Stimulated activated CD4-positive, alpha-beta T cell treated with anti-CD3 and anti-CD28 coated beads, Interleukin-4, amount 100 ng/mL, for 24 hours (primary cell): ENCODE results near the gene PXDC1.
"Not testable (repeated sequence)": the region's sequence is repeated elsewhere in the genome, so short reads cannot be mapped to it uniquely, and the experiment has no call there.

Experiments
- DNase-seq: peaks from one replicate; pipeline ENCODE4 v3.0.0-alpha.2; 2020

Gene PXDC1

DNA sequence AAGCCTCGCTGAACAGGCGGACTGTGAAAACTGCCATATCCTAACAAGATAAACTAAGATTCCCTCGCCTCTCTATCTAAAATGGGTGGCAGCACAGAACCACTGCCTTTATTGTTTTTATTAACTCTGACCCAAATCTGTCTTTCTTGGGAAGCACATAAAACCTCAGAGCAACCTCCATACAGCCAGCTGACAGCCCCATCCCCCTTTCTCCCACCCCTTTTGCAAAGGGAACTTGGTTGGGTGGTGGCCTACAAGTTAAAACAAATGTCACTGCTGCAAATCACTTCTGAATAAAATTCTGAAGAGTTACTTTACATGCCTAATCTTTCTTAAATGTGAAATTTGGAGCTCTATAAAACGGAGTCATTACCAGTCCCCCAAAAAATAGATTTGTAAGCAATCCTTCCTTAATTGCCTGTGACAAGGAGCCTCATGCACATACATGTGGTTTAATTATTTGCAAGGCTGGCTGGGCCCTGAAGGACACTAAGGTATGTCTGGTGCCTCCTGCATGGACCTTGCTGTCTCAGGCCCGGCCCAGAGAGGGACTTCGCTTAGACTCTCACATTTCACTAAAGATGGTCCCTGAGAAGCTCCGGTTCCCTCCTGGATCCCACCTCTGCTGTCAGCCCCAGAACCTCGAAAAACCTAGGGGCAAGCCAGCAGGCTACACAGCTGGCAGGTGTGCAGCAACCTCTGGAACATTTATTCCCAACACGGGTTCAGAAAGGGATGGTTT, 21.7 kb downstream of the PXDC1 start:
- no peak for DNase-seq

DNA sequence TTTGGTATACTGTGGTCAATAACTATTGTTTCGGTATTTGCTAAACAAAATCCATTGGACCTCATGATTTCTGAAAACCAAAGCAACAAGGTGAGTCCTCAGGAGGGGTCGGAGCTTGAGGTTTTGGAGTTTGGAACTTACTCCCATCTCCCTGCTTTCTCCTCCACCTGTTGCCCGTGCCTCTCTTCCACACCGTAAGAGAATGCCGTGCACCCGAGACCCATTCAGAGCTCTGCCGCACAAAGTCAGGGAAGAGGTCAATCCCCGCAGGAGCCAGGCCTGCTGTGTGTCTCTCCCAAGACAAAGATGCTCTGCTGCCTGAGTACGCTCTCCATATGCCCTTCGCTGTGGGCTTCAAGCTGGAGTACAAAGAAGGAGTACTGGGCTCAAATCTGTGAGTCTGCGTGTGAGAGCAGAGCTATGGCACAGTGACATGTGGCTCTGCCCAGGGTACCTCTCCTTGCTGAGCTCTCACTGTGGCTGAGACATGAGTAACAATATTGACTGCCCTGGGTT, 23.9 kb downstream of the PXDC1 start:
- DNase-seq: no peak

DNA sequence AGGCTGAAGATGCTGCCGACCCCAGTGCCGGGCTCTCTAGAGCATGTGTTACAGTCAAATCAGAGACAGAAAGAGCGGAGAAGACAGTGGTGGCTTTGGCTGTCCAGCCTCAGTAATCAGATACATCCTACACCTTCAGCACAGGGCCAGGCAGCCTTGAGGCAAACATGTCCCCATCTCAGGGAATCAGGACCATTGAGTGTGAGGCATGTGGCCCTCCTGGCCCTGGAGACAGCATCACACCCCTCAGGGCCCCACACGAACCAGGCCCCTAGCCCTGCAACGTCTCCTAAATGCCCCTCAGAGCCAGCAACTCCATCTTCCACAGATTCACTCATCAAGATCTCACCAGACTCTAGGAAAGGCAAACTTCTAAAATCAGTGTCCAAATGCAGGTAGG, 24.5 kb downstream of the PXDC1 start:
- no peak for DNase-seq

DNA sequence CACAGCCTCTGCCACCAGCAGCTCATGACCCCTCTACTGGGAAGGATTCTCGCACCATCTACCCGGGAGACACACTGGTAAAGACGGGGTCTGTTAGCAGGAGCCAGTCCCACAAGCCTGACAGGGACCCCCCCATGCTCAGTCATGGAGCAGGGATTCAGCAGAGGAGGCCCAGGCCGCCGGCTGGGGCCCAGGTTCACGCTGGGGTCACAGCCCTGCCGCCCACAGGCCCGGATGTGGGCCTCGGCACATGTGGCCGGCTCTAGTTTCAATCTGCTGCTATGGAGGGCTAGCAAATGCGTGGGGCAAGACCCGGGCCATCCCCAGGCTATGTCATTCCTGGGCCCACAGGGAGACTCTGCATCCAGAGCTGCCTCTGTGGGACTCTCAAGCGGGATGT, 25.1 kb downstream of the PXDC1 start:
- no peak for DNase-seq

DNA sequence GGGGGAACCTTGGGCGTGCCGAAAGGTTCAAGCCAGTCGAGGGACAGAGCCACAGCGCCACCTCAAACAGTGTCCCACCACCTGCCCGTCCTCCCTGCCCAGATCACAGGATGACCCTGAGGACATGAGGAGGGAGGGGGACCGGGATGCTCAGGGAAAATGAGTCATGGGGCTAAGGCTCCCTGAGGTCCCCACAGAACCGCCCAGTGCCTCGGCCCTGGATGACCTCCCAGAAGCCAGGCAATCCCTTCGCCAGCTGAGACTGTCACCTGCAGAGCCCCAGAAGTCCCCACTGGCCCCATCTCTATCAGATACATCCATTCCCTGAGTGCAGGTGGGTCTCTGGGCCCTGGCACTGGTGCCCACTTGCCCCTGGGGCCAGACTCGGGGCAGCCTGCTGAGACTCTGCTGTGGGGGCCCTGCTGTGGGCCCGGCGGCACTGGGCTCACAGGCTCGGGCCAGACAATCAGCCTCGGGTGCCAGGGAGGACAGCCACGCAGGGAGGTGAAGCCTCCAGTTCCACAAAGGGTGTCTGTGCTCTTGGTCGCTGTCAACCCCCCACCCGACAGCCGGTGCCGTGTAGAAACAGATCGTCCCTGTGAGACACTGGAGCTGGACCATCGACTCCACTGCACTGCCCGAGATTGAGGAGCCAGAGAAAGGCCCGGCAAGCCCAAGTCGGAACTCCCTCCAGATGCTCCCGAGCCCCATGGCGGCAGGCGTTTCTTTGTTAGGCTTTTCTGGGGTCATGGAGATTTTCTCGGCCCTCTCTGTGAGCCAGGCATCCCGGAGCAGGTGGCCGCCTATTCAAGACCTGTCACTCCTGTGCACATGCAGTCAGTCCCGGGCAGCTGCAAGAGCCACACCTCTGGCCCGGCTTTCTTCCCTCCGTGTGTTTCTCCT, 26.1 kb downstream of the PXDC1 start:
- DNase-seq: no peak

DNA sequence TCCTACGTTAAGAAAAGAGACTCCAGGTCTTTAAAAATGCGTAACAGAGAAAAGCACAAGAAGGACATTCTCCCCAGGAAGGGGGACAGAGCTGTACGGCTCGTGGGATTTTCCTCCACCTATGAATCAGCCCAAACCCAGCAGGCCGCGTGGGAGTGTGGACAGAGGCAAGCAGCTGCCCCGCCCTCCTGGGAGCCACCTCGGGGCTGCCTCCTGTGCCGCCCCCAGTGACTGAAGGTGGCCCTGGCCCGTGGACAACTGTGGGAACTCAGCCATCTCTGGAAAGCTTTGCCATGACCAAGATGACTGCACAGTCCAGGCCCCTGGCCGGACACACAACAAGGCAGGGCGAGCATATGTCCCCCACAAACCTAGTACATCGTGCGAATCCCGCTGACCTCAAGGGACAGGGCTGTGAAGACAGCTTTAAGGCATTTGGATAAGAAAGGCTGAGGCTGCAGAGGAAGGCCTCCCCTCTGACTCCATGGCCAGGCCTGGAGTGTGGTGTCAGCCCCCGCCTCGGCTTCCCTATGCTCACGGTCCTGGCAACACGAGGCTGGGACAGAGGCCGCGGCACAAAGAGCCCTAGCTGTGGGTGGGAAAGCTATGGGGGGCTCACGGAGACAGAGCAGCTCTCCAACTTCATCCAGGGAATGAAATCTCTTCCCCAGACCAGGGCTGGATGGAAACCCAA, 26.9 kb downstream of the PXDC1 start:
- no peak for DNase-seq

DNA sequence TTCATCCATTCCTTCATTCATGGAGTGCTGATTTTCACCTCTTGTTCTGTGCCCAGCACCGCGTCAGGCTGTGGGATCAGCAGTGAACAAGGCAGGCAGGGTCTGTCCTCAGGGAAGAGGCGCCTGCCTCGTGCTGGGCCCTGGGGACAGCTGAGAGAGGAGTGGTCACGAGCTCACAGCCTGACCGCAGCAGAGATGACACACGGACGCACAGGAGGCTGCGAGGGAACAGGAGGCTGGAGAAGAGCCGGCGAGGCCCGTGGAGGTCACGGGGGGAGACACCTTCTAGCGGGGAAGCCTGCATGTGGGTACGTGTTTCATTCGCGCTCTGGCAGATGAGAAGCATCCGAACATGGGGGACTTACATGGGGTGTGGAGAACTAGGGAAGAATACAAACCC, 27.5 kb downstream of the PXDC1 start:
- DNase-seq: no peak

DNA sequence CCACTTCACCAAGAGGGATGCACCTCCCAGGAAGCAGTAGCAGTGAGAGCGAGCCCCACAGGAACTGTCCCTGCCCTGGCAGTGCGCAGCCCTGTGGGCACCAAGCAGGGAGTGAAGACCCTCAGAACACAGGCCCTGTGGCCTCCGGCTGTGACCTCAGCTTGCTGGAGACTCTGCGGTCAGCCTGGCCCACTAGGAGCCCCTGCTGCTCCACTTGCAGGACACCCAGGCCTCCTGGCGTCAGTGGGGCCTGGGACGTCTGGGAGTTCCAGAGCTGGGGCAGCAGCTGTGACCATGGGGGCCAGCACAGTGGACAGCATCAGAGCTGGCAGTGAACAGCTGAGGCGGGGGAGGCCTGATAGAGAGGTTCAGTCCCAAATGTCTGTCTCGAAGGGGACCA, 28.3 kb downstream of the PXDC1 start:
- no peak for DNase-seq

DNA sequence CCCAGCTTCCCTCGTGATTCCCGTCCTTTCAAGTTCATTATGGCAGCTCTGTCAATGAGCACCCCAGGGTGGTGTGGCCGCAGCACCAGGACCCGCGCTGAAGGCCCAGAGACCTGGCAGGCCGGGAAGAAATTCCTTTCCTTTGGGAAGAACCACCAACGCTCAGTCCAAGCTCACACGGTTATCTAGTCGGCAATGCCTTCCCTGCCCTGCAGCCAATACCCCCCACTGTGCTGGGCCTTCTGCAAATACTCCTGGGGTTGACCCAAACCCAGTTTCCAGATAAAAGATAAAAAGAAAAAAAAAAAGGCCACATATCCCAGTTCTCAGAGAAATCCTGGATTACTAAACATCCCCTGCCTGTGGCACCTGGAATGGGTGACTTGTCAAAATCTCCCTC, 28.7 kb downstream of the PXDC1 start:
- no peak for DNase-seq

DNA sequence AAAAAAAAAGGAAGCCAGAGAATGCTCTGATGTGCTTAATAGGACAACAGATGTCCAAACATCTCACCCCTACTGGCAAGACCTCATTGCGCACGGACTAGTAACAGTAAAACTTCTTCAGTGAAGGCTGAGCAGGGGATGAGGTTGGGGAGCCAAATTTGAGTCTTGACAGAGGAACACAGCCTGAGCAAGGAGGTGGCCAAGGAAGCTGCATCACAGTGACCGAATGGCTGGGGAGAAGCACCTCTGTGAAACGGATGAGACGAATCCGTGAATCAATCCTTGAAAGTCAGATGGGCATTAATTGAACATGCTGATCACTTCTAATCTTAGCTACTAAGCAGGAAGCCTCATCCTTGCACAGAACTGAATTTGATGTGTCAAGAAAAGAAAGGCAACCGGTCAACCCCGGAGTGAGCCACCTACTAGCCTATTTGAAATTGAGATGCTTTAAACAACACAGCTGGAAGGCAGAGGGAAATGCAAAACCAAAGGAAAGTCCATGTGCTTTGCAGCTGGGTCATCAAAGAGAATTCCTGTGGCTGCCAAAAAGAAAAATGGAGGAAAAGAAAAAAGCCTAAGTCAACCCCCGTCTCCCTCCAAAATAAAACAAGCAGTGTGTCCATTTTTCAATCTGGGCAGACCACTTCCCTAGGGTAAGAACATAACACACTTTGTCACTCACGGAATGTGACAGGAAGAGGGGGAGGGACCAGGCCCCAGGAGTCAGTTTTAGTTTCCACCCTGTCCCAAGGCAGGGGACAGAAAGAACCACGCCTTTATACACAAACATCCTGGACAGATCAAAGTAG, 29.5 kb downstream of the PXDC1 start:
- DNase-seq: no peak

DNA sequence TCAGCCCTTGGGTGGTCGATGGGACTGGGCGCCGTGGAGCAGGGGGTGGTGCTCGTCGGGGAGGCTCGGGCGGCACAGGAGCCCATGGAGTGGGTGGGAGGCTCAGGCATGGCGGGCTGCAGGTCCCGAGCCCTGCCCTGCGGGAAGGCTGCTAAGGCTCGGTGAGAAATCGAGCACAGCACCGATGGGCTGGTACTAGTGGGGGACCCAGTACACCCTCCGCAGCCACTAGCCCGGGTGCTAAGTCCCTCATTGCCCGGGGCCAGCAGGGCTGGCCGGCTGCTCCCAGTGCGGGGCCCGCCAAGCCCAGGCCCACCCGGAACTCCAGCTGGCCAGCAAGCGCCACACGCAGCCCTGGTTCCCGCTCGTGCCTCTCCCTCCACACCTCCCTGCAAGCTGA, 30.7 kb downstream of the PXDC1 start:
- not testable (repeated sequence) for DNase-seq

DNA sequence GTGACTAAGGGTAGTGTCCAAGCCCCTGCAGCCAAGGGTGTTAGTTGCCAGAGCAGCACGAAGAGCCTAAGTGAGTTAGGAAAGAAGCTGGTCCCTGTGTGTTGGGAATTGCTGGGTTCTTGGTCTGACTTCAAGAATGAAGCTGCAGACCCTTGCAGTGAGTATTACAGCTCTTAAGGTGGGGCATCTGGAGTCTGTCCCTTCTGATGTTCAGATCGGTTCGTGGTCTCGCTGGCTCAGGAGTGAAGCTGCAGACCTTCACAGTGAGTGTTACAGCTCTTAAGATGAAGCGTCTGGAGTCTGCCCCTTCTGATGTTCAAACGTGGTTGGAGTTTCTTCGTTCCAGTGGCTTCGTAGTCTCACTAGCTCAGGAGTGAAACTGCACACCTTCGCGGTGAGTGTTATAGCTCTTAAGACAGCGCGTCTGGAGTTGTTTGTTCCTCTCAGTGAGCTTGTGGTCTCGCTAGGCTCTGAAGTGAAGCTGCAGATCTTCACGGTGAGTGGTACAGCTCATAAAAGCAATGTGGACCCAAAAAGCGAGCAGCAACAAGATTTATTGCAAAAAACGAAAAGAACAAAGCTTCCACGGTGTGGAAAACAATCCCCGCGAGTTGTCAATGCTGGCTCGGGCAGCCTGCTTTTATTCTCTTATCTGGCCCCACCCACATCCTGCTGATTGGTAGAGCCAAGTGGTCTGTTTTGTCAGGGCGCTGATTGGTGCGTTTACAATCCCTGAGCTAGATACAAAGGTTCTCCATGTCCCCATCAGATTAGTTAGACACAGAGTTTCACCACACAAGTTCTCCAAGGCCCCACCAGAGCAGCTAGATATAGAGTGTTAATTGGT, 31.8 kb downstream of the PXDC1 start:
- no peak for DNase-seq

DNA sequence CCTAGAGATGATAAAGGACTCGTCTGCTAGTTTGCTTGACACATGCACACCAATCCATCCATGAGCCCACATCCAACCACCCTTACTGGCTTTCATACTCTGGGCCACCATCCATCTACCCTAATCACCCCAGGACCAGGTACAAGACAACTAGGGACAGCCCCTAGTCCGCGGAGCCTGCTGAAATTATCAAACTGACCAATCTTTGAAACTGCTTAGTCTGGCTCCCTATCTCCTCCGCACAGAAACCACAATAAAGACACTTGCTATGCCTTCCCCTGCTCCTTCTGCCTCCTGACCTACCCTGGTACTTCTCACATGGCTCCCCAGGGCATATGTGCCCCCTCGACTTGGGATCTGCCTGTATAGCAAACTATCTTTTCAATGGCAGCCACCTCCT, 33.1 kb downstream of the PXDC1 start:
- DNase-seq: no peak

DNA sequence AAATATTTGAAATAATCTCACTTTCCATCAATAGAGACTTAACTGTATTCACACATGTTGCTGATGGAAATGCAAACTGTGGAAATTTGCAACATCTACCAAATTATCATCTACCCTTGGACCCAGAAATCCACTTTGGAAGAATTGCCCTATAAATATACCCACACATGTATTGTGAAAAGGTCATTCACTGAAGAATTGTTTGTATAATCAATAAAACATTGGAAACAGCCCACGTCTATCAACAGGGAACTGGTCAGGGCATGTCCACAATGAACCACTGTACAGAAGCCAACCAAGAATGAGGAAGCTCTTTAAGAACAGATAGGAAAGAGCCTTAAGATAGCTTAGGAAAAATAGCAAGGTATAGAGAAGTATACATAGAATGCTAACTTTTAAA, 36.2 kb downstream of the PXDC1 start:
- no peak for DNase-seq

DNA sequence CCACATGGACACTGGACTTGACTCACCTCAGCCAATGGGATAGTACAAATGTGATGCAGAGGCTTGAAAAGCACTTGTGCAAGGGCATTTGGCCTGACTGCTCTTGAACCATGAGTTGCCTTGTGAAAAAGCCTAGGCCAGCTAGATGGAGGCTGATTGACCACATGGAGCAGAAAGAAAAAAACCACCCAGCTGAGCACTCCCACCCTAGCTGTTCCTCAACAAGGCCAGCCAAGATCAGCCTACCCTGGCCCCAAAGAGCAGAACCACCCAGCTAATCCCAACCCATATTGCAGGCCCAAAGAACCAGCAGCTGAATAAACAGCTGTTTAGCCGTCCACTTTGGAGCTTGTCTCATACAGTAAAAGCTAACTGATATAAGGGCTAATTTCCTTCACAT, 36.7 kb downstream of the PXDC1 start:
- DNase-seq: no peak

DNA sequence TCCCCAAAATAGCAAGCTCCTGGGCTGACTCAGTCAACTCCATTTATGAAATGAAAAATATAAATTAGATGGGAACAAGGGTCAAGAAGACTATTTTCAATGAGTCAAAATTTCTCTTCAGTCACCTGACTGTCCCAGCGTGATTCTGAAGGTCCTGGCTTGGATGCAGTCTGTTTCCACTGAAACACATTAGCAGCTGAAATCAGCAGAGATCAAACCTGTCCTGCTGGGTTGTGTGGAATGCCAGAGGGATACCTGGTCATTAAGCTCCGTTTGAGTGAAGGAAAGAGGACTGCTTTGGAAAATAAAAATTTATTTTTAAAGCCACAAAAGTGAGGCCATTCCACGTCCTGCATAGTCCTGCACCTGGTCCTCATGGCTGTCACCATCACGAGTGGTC, 37.4 kb downstream of the PXDC1 start:
- DNase-seq: no peak

DNA sequence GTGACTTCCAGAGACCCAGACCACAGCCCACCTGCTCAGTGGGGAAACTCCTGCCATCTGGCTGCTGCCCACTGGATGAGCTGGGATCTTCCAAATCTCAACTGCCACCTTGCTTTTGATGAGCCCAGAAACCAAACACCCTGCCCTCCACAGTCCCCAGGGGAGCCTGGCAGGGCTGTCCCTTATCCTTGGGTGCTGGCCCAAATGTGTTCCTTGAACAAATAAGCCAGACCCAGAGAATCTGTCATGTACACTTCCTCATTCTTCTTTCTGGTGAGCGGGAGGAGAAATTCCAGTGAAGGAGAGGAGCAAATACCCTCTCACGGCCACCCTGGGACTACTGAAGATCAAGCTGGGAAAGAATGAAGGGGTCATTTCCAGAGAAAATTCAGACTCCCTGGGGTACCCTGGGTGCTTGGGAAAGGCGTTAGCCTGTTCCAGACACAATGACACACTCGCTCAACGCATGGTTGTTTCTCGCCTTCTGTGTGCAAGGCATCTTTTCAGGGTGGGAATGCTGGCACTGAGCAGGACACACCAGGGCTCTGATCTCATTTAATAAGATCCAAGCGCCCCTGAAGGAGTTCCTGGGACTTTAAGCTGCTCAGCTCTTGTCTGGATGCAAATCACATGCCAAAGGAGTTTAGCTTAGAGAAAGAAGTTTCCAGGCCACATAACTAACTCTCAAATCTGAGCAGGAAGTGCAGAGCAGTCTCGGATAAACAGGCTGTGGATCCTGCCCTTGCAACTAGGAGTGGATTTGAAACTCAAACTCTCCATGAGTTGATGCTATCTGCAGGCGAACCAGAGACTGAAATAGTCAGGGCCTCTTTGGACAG, 38.5 kb downstream of the PXDC1 start:
- no peak for DNase-seq

DNA sequence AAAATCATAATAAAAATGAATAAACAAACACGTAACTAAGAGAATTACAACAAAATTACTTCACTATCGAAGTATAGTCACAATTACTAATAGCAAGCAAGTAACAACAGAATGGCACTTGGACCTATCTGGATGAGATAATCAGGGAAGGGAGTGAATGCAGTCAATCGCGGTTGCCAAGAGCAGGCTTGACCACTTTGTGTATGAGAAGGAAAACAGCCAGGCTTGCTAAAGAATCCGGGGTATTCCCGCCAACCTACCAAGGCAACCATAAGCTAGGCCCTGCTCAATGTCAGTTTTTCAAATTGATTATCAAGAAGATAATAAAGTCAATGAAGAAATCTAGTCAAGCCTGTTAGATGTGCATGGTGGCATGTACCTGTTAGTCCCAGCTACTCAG, 39.7 kb downstream of the PXDC1 start:
- no peak for DNase-seq

DNA sequence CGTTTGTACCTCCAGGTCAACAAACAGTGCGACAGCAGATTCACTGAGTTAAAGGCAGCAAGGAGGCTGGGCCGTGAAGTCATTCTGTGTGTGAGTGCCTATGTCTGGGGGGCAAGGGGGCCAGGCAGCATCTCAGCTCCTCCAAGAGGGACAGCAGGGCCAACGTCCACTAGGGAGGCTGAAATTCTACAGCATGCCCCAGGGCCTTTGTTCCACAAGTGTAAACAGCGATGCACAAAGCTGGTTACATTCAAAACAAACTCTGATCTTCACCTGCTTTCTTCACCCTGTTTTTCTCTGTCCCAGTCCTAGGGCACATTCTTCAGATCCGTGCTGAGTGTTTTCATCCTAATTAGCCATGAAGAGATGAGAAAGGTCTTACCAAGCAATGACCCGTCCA, 41.1 kb downstream of the PXDC1 start:
- no peak for DNase-seq

DNA sequence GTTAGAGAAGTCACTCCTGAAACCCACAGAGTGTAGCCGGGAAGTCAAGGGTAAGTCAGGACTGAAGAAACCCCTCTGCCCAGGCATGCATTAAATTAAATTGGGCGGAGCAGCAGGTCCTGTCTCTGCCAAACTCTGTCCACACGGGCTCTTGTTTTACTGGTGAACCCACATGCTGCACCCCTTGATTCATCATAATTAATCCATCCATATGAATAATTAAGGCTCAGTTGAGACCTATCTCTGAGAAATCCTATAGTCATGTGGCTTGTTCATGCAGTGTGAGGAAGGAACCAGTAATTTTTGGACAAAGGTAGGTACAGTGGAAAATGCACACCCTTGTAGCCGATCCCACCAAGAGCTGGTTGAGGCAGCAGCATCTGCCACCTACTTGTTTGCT, 43.0 kb downstream of the PXDC1 start:
- DNase-seq: no peak
